Neural cell (in vitro differentiated cells): ENCODE data around the gene CDK6. TPM values are rescaled to one million over a fixed set of nuclear protein-coding genes. Genes with fewer than 3 reads are reported as not detected.

Experiments used
- H2AFZ ChIP-seq: fragments of 200-600, 300-800 bp; sonication (generic), shearing (Covaris generic); 2 replicates; pipeline ENCODE4 v1.6.0; 2014; ENCODE audit warnings: low read depth, mild to moderate bottlenecking, antibody characterized with exemption, low read length, moderate library complexity
- H3F3A ChIP-seq: fragments of 200-600 bp; shearing (Covaris generic); 2 replicates; pipeline ENCODE4 v1.6.1; 2016; ENCODE audit warnings: mild to moderate bottlenecking, moderate library complexity, mixed read lengths, antibody characterized with exemption, low read length; ENCODE audit not compliant: insufficient read depth, poor library complexity, severe bottlenecking
- H3K27ac ChIP-seq: fragments of 200-600, 300-800 bp; sonication (generic), shearing (Covaris generic); 2 replicates; pipeline ENCODE4 v1.5.1; 2014; ENCODE audit warnings: mild to moderate bottlenecking, low read length, moderate library complexity
- H3K27me3 ChIP-seq: fragments of 300-800, 200-600 bp; sonication (generic), shearing (Covaris generic); 2 replicates; pipeline ENCODE4 v1.6.0; 2014; ENCODE audit warnings: mild to moderate bottlenecking, low read depth, low read length, moderate library complexity; ENCODE audit not compliant: insufficient read depth
- H3K36me3 ChIP-seq: fragments of 300-800, 200-600 bp; sonication (generic), shearing (Covaris generic); 2 replicates; pipeline ENCODE4 v1.5.1; 2014; ENCODE audit warnings: mild to moderate bottlenecking, antibody characterized with exemption, low read length, moderate library complexity; ENCODE audit not compliant: insufficient read depth
- H3K4me2 ChIP-seq: fragments of 300-800, 200-600 bp; sonication (generic), shearing (Covaris generic); 2 replicates; pipeline ENCODE4 v1.6.0; 2014; ENCODE audit warnings: mild to moderate bottlenecking, low read length
- H3K4me3 ChIP-seq: fragments of 300-800, 200-600 bp; sonication (generic), shearing (Covaris generic); 2 replicates; pipeline ENCODE4 v1.5.1; 2014; ENCODE audit warnings: mild to moderate bottlenecking, low read length, moderate library complexity
- H3K79me2 ChIP-seq: fragments of 200-600 bp; shearing (Covaris generic); replicated peaks from 2 replicates; pipeline ENCODE4 v1.6.0; 2014; ENCODE audit warnings: mild to moderate bottlenecking, low read length, moderate library complexity; ENCODE audit not compliant: insufficient read depth
- H3K9ac ChIP-seq: fragments of 300-800, 200-600 bp; sonication (generic), shearing (Covaris generic); 2 replicates; pipeline ENCODE4 v1.6.1; 2016; ENCODE audit warnings: mild to moderate bottlenecking, low read length, mixed read lengths
- H3K9me2 ChIP-seq: fragments of 200-600 bp; shearing (Covaris generic); 2 replicates; pipeline ENCODE4 v1.6.1; 2016; ENCODE audit warnings: mild to moderate bottlenecking, low read length, mixed read lengths; ENCODE audit not compliant: insufficient read depth
- H3K9me3 ChIP-seq: fragments of 200-600, 300-800 bp; sonication (generic), shearing (Covaris generic); 2 replicates; pipeline ENCODE4 v1.6.1; 2016; ENCODE audit warnings: mild to moderate bottlenecking, mixed run types, low read length, moderate library complexity, mixed read lengths
- H4K20me1 ChIP-seq: fragments of 200-600 bp; shearing (Covaris generic); 2 replicates; pipeline ENCODE4 v1.6.1; 2016; ENCODE audit warnings: mild to moderate bottlenecking, mixed run types; ENCODE audit not compliant: insufficient read depth
- CTCF ChIP-seq: fragments of 450-650 bp; IDR thresholded peaks from 2 replicates; pipeline ENCODE4 v1.5.1; 2014; ENCODE audit warnings: antibody characterized with exemption, mild to moderate bottlenecking, moderate library complexity; ENCODE audit not compliant: poor library complexity, severe bottlenecking
- EP300 ChIP-seq: fragments of 450-650 bp; conservative IDR thresholded peaks from 2 replicates; pipeline ENCODE4 v1.6.1; 2014; ENCODE audit warnings: antibody characterized with exemption, mild to moderate bottlenecking, moderate library complexity; ENCODE audit not compliant: poor library complexity, severe bottlenecking
- EZH2 ChIP-seq: fragments of 200-600, 300-800 bp; shearing (Covaris generic), sonication (generic); IDR thresholded peaks from 2 replicates; pipeline ENCODE4 v1.6.1; 2014; ENCODE audit warnings: antibody characterized with exemption, low read length, borderline replicate concordance, mild to moderate bottlenecking; ENCODE audit not compliant: insufficient read depth, poor library complexity, severe bottlenecking
- MXI1 ChIP-seq: fragments of 450-650 bp; conservative IDR thresholded peaks from 2 replicates; pipeline ENCODE4 v1.6.1; 2014; ENCODE audit warnings: antibody characterized with exemption, mild to moderate bottlenecking; ENCODE audit not compliant: poor library complexity, severe bottlenecking
- POLR2AphosphoS5 ChIP-seq: IDR thresholded peaks from 2 replicates; pipeline ENCODE4 v1.6.1; 2012
- RAD21 ChIP-seq: fragments of 450-650 bp; conservative IDR thresholded peaks from 2 replicates; pipeline ENCODE4 v1.6.1; 2014; ENCODE audit warnings: antibody characterized with exemption, mild to moderate bottlenecking, moderate library complexity
- REST ChIP-seq: IDR thresholded peaks from 2 replicates; pipeline ENCODE4 v1.6.1; 2012; ENCODE audit warnings: borderline replicate concordance
- SMC3 ChIP-seq: fragments of 450-650 bp; conservative IDR thresholded peaks from 2 replicates; pipeline ENCODE4 v1.6.1; 2014; ENCODE audit warnings: antibody characterized with exemption, mild to moderate bottlenecking, moderate library complexity; ENCODE audit not compliant: poor library complexity
- TAF1 ChIP-seq: IDR thresholded peaks from 2 replicates; pipeline ENCODE4 v1.6.1; 2012; ENCODE audit warnings: low read depth
- polyA plus RNA-seq: library from polyadenylated mRNA; depleted of rRNA; stranded (reverse); fragments of >200 nt; gene quantifications from 2 replicates; pipeline ENCODE4 v1.2.3, GENCODE V29; 2014

CDK6 gene
- polyA plus RNA-seq, 1 donor from 2014 or later, result 4.1 TPM

GRCh38 chr7:92655346-92655884 lies 181.0 kb downstream of the CDK6 start:
- Histone ChIP-seq H3K4me3 (no peak overlapping the region), H3K9me2 (no peaks in the 10 kb centered on the region), H3K4me2 (no peak overlapping the region), H3F3A (no peaks in the 10 kb centered on the region), H3K9me3 (no peaks in the 10 kb centered on the region), H3K27ac (no peak overlapping the region), H4K20me1 (no peaks in the 10 kb centered on the region), H2AFZ (no peak overlapping the region), H3K9ac (no peak overlapping the region), H3K27me3 (no peaks in the 10 kb centered on the region), H3K36me3 (no peaks in the 10 kb centered on the region), H3K79me2 (no peaks in the 10 kb centered on the region)
- TF ChIP-seq EZH2, result no peak
- no peak for TF ChIP-seq REST

GRCh38 chr7:92653136-92653535 lies 183.2 kb downstream of the CDK6 start:
- no peak for TF ChIP-seq TAF1
- TF ChIP-seq EZH2, result no peak
- no peak for TF ChIP-seq MXI1
- TF ChIP-seq CTCF, result no peak
- TF ChIP-seq REST, result no peak
- no peak for TF ChIP-seq EP300
- no peak for TF ChIP-seq SMC3
- no peak for TF ChIP-seq POLR2AphosphoS5
- TF ChIP-seq RAD21, result no peak
- Histone ChIP-seq H3K9ac (no peak overlapping the region), H3K4me2 (no peak overlapping the region), H3K36me3 (no peaks in the 10 kb centered on the region), H3K9me2 (no peaks in the 10 kb centered on the region), H3K79me2 (no peaks in the 10 kb centered on the region), H3K9me3 (no peaks in the 10 kb centered on the region), H3K27me3 (no peaks in the 10 kb centered on the region), H4K20me1 (no peaks in the 10 kb centered on the region), H3K27ac (no peak overlapping the region), H3F3A (no peaks in the 10 kb centered on the region), H2AFZ (no peak overlapping the region), H3K4me3 (no peak overlapping the region)
